Activated naive CD4-positive, alpha-beta T cell treated with anti-CD3 and anti-CD28 coated beads, Interleukin-2, amount 10 ng/mL, durations not matched to agents 7 days and 5 days (primary cell): ENCODE measurements around the gene VPREB1.
"Not testable (repeated sequence)": the region's sequence is repeated elsewhere in the genome, so short reads cannot be mapped to it uniquely, and the experiment has no call there.

Source experiments
- CTCF ChIA-PET: fragments of 350-600 bp; sonication (Branson Sonifier 250); formaldehyde crosslinking; loops from one replicate; lab custom pipeline; 2021; ENCODE audit warnings: antibody characterized with exemption; lab: Charles Lee
- DNase-seq: peaks from one replicate; pipeline ENCODE4 v3.0.0-alpha.2; 2020
- H3K27ac Mint-ChIP-seq: one replicate; pipeline ENCODE4 v1.8.0; 2021; ENCODE audit warnings: mild to moderate bottlenecking, moderate library complexity, mixed read lengths
- H3K27me3 Mint-ChIP-seq: one replicate; pipeline ENCODE4 v1.8.0; 2021; ENCODE audit warnings: mild to moderate bottlenecking, mixed read lengths
- H3K36me3 Mint-ChIP-seq: one replicate; pipeline ENCODE4 v1.8.0; 2021; ENCODE audit warnings: mixed read lengths
- H3K4me1 Mint-ChIP-seq: one replicate; pipeline ENCODE4 v1.8.0; 2021; ENCODE audit warnings: mixed read lengths
- H3K4me3 Mint-ChIP-seq: one replicate; pipeline ENCODE4 v1.8.0; 2021; ENCODE audit warnings: mild to moderate bottlenecking, moderate library complexity, mixed read lengths
- H3K9me3 Mint-ChIP-seq: one replicate; pipeline ENCODE4 v1.8.0; 2021; ENCODE audit warnings: mixed read lengths

Gene VPREB1

DNA sequence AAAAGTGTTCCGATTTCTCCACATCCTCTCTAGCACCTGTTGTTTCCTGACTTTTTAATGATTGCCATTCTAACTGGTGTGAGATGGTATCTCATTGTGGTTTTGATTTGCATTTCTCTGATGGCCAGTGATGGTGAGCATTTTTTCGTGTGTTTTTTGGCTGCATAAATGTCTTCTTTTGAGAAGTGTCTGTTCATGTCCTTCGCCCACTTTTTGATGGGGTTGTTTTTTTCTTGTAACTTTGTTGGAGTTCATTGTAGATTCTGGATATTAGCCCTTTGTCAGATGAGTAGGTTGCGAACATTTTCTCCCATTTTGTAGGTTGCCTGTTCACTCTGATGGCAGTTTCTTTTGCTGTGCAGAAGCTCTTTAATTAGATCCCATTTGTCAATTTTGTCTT is 32.8 kb downstream of the VPREB1 start:
- H3K4me1 Mint-ChIP-seq, CTCF ChIA-PET: not testable (repeated sequence)

GRCh38 chr22:22284962-22285756 is 40.6 kb downstream of the VPREB1 start:
- H3K4me1 Mint-ChIP-seq, H3K4me3 Mint-ChIP-seq, H3K27ac Mint-ChIP-seq, DNase-seq, CTCF ChIA-PET, H3K27me3 Mint-ChIP-seq, H3K36me3 Mint-ChIP-seq, H3K9me3 Mint-ChIP-seq: not testable (repeated sequence)

More for the DNA sequence above, 32.8 kb downstream of the VPREB1 start:
- H3K9me3 Mint-ChIP-seq, H3K27ac Mint-ChIP-seq, DNase-seq, H3K4me3 Mint-ChIP-seq, H3K27me3 Mint-ChIP-seq, H3K36me3 Mint-ChIP-seq: not testable (repeated sequence)

GRCh38 chr22:22286390-22287105 is 42.0 kb downstream of the VPREB1 start:
- H3K27me3 Mint-ChIP-seq: not testable (repeated sequence)

GRCh38 chr22:22287106-22287626 is 42.6 kb downstream of the VPREB1 start:
- H3K27ac Mint-ChIP-seq, DNase-seq, CTCF ChIA-PET, H3K27me3 Mint-ChIP-seq, H3K4me1 Mint-ChIP-seq, H3K4me3 Mint-ChIP-seq, H3K9me3 Mint-ChIP-seq, H3K36me3 Mint-ChIP-seq: not testable (repeated sequence)

More at GRCh38 chr22:22286390-22287105, 42.0 kb downstream of the VPREB1 start:
- H3K9me3 Mint-ChIP-seq, H3K36me3 Mint-ChIP-seq, H3K4me1 Mint-ChIP-seq, CTCF ChIA-PET, H3K4me3 Mint-ChIP-seq, H3K27ac Mint-ChIP-seq, DNase-seq: not testable (repeated sequence)

DNA sequence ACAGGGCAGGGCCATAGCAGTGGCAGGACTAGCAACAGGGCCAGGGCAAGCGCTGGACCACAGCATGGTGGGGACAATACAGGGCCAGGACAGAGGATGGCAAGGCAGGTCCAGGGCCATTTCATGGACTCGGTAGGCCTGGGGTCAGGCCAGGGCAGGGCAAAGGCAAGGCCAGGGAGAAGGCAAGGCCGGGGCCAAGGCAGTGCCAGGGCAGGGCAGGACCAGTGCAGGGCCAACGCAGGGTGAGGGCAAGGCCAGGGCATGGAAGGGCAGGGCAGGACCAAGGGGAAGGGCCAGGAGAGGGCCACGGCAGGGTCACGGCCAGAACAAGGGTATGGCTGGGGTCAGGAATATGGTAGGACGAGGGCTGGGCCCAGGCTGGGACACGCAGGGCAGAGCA is 45.1 kb downstream of the VPREB1 start:
- peak overlapping the region; percentile 58 for H3K27ac Mint-ChIP-seq
- H3K4me3 Mint-ChIP-seq, H3K27me3 Mint-ChIP-seq, H3K4me1 Mint-ChIP-seq, H3K36me3 Mint-ChIP-seq, DNase-seq, CTCF ChIA-PET, H3K9me3 Mint-ChIP-seq: not testable (repeated sequence)

GRCh38 chr22:22291129-22291806 is 46.7 kb downstream of the VPREB1 start:
- H3K4me1 Mint-ChIP-seq, DNase-seq, H3K4me3 Mint-ChIP-seq, H3K27me3 Mint-ChIP-seq, CTCF ChIA-PET, H3K9me3 Mint-ChIP-seq, H3K27ac Mint-ChIP-seq, H3K36me3 Mint-ChIP-seq: not testable (repeated sequence)

GRCh38 chr22:22292656-22293055 is 48.1 kb downstream of the VPREB1 start:
- H3K36me3 Mint-ChIP-seq, H3K27ac Mint-ChIP-seq, H3K4me3 Mint-ChIP-seq, CTCF ChIA-PET, H3K4me1 Mint-ChIP-seq, H3K9me3 Mint-ChIP-seq, H3K27me3 Mint-ChIP-seq, DNase-seq: not testable (repeated sequence)

DNA sequence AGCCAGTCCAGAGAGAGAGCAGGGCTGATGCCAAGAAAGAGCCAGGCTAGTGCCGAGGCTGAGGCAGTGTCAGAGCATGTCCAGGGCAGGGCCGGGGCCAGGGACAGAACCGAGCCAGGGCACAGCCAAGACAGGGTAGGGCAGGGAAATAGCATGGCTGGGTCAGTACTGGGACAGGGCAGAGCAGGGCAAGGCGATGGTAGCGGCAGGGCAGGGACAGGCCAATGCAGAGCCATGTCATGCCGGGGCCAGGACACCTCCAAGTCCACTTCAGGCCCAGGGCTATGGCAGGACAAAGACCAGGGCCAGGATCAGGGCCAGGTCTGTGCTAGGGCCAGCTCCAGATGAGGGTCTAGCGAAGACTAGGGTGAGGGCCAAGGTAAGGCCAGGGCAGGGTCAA is 48.9 kb downstream of the VPREB1 start:
- CTCF ChIA-PET, H3K27me3 Mint-ChIP-seq, H3K27ac Mint-ChIP-seq, DNase-seq, H3K4me3 Mint-ChIP-seq, H3K4me1 Mint-ChIP-seq, H3K36me3 Mint-ChIP-seq, H3K9me3 Mint-ChIP-seq: not testable (repeated sequence)

DNA sequence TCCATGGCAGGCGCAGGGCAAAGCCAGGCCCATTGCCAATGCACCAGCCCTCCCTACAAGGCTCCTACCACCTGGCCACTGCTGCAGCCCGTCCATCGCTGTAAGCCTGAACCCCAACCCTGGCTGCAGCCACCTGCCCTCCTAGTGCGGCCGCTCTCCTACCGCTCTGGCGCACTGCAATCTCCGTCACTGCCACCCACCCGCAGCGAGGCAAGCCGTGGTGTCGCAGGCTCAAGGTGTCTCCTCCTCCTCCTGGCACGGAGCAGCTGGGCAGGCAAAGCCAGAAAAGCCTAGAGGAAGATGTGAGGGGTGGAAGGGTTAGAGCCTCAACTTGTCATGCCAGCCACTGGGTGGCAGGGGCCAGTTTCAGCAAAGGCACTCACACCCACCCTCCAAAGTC is 50.1 kb downstream of the VPREB1 start:
- H3K36me3 Mint-ChIP-seq, H3K27ac Mint-ChIP-seq, CTCF ChIA-PET, H3K9me3 Mint-ChIP-seq, H3K4me3 Mint-ChIP-seq, DNase-seq, H3K27me3 Mint-ChIP-seq: not testable (repeated sequence)
- peaks cover 15% of the 10 kb centered on the region for H3K4me1 Mint-ChIP-seq
